Coronary artery (tissue), 2 donors: Measurements from ENCODE around the gene NFATC4.
A peak's percentile ranks its signal among the peaks of the same experiment; 100 is the strongest.

Experiments used
- DNase-seq: peaks from one replicate; pipeline ENCODE4 v3.0.0-alpha.2; 2017; ENCODE audit warnings: low spot score
- H3K27ac ChIP-seq, 2 donors: fragments of 200-600 bp; sonication (generic); one replicate each; pipeline ENCODE4 v1.5.1; 2016 to 2019
- H3K4me3 ChIP-seq: fragments of 200-600 bp; sonication (generic); 2 replicates; pipeline ENCODE4 v1.5.1; 2016; ENCODE audit warnings: mild to moderate bottlenecking, moderate library complexity
- CTCF ChIP-seq: fragments of 200-600 bp; sonication (generic); IDR thresholded peaks from one replicate; pipeline ENCODE4 v1.5.1; 2019; ENCODE audit warnings: antibody characterized with exemption

NFATC4 gene

DNA sequence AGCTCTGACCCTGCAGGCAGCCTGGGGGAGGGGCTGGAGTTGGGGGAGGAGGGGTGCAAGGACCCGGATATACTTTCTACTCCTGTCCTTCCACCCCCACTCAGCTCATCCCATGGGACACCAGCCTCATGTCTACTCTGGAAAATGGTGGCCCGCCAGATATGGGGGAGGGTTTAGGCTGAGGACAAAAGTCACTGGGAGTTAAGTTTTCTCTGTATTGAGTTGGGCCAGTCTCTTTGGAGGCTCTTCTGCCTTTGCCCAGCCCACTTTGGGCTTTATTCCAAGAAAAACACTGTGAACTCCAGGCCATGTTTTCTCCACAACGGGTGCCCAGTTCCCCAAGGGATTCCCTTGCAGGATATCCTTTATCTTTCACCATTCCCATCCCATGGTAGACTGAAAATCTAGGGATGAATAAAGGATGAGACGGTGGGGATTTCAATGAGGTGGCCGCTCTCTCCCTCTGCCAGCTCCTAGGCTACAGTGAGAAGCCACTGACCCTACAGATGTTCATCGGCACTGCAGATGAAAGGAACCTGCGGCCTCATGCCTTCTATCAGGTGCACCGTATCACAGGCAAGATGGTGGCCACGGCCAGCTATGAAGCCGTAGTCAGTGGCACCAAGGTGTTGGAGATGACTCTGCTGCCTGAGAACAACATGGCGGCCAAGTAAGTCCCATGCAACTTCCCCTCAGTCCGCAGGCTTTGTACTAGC, 4.9 kb downstream of the NFATC4 start:
- H3K4me3 ChIP-seq, result no peak overlapping the region
- DNase-seq, result no peak
- TF ChIP-seq CTCF, result no peak
- peak overlapping the region in 1 of 2 donors; percentile 43 for H3K27ac ChIP-seq

GRCh38 chr14:24376448-24377070, 8.6 kb downstream of the NFATC4 start:
- Histone ChIP-seq H3K4me3 (no peak overlapping the region), H3K27ac (peak overlapping the region in 1 of 2 donors; percentile 7)
- no peak for TF ChIP-seq CTCF
- DNase-seq, result peak; percentile 54

DNA sequence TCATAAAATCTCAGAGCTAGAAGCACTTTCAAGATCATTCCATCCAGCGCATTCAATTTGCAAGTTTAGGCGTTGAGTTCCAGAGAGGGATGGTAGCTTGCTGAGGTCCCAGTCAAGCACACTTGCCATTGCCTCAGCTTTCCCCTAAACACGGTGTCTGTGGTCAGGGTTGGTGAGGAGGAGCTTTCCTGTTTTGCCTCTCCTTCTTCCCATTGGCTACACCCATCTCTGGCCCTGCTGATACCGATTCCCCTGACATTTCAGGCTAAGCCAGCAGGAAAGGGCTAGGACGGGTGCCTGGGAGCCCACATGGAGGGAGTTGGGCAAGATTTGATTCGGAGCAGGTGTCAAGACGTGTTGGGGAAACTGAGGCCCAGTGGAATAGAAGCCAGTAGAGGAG, 9.1 kb downstream of the NFATC4 start:
- no peak for TF ChIP-seq CTCF
- Histone ChIP-seq H3K27ac (no peak overlapping the region), H3K4me3 (no peak overlapping the region)
- DNase-seq, result no peak

- TF ChIP-seq CTCF, result no peak
- no peak for DNase-seq
- Histone ChIP-seq H3K4me3 (no peak overlapping the region), H3K27ac (no peak overlapping the region)
Observed at GRCh38 chr14:24377657-24378056, 9.7 kb downstream of the NFATC4 start.

DNA sequence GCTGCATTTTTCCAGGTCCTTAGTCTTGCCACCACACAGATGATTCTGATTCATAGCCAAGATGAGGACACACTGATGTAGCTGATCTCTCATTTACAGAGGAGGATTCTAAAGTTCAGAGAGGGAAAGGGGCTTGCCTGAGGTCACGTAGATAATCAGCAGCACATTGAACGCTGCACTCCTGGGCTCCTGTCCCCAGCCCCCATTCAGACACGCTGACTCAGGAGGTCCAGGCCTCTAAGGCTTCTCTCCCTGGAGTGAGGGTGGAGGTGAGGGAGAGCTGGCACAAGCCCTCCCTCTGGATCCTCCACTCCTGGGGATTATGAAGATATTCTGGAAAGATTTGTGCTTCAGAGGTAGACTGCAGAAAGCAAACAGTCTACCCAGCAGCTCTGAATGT, 10.3 kb downstream of the NFATC4 start:
- peak; percentile 60 for DNase-seq
- Histone ChIP-seq H3K4me3 (no peak overlapping the region), H3K27ac (no peak overlapping the region)
- TF ChIP-seq CTCF, result no peak

DNA sequence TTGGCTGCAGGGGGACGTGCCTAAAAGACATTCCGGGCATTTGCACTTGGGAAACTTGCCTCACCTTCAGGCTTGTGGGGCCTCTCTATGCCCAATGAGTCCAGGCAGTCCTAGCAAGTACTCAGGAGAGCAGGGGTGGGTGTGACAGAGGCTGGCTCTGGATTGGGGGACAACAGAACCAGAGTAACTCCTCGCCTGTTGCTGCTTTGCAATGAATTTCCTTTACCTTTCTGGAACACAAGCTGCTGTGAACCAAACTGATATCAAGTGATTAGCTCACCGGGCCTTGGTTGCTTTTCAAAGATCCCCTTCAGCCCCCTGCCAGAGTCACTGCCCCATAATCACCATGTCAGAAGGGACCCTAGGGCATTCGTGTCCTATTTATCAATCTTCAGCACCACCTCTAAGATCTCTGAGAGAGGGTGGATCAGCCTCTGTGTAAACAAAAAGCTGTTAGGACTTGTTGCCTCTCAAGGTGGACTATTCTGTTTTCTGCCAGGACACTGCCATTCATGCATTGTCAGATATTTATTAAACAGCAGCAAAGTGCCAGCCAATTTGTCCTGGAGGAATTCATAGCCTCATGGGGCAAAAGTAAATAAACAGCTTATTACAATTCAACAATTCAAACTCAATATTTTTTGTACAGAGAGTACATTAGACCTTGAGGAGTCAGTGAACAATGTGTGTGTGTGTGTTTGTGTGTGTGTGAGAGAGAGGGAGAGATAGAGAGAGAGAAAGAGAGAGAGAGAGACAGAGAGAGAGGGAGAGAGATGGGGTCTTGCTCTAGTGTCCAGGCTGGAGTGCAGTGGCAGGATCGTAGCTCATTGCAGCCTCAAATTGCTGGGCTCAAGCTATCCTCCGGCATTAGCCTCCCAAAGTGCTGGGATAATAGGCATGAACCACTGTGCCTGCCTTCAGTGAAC, 11.3 kb downstream of the NFATC4 start:
- no peak for TF ChIP-seq CTCF
- DNase-seq, result peak; percentile 67
- H3K4me3 ChIP-seq, result no peak overlapping the region
- H3K27ac ChIP-seq, result no peak overlapping the region
